DND-41 (cell line): ENCODE data around the gene DENND1A.

ENCODE experiments used
- CTCF ChIP-seq: IDR thresholded peaks from 2 replicates; pipeline ENCODE4 v1.5.1; 2012; ENCODE audit warnings: borderline replicate concordance, low read length, moderate library complexity, mild to moderate bottlenecking; ENCODE audit not compliant: poor library complexity, severe bottlenecking; ENCODE audit errors: extremely low read depth
- EZH2 ChIP-seq: IDR thresholded peaks from 3 replicates; pipeline ENCODE4 v1.6.1; 2012; ENCODE audit warnings: borderline replicate concordance, low read depth, mild to moderate bottlenecking, moderate library complexity, low read length, inconsistent platforms; ENCODE audit not compliant: severe bottlenecking

DNA sequence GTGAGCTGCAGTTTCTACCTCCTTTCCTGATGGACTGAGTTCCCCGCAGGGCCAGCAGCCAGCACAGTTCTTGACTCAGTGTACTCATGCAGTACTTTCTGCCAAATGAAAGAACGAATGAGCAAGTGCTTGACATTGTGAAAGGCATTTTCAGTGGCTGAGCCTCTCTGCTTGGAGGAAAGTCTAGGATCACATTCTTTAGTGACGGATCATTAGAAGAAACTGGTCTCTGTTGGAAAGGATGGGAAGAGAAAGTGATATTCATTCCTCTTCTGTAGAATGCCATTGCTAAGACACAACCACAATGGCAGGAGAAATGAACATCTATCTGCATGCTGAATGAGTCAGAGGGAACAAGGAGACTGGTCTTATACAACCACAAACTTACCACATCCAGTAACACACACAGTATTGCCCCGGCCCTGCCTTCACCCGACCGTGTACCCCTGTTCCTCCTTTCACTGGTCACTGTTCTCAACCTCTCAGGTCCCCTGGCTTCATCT is 367.0 kb downstream of the DENND1A start:
- no peak for TF ChIP-seq CTCF
- TF ChIP-seq EZH2: no peak
